ENCODE data around the gene PWWP2B.
A peak's percentile ranks its signal among the peaks of the same experiment; 100 is the strongest.

PWWP2B gene

GRCh38 chr10:132420469-132420980, 23.5 kb downstream of the PWWP2B start:
- Histone ChIP-seq H3K4me1 (ENCODE audit: control insufficient read depth, low read length) (peaks cover 62% of the 10 kb centered on the region), H3K9me3 (ENCODE audit: control insufficient read depth, insufficient read depth, low read length) (no peaks in the 10 kb centered on the region; the same call in 1 of the 2 replicates), H3F3A (ENCODE audit: control insufficient read depth, insufficient read depth) (peaks cover 28% of the 10 kb centered on the region), H3K4me3 (ENCODE audit: low read length) (peak overlapping the region; percentile 65), H3K79me2 (ENCODE audit: control insufficient read depth, low read length) (no peaks in the 10 kb centered on the region), H3K27ac (ENCODE audit: low read depth, low read length) (peak overlapping the region; percentile 94), H3K36me3 (ENCODE audit: control insufficient read depth, low read length) (no peaks in the 10 kb centered on the region), H3K27me3 (ENCODE audit: control insufficient read depth, low read length) (no peaks in the 10 kb centered on the region), H3K4me2 (ENCODE audit: low read length) (peak overlapping the region; percentile 91), H4K20me1 (ENCODE audit: control insufficient read depth, insufficient read depth, low read depth, low read length) (no peaks in the 10 kb centered on the region), H3K9me2 (replicated peaks; ENCODE audit: control insufficient read depth, low read length) (no peaks in the 10 kb centered on the region)
- TF ChIP-seq EZH2phosphoT487 (IDR thresholded peaks at IDR 0.05; ENCODE audit: borderline replicate concordance, low read length) (no peak), CTCF (IDR thresholded peaks at IDR 0.05; ENCODE audit: low read depth, low read length, poor library complexity, severe bottlenecking) (no peak)

DNA sequence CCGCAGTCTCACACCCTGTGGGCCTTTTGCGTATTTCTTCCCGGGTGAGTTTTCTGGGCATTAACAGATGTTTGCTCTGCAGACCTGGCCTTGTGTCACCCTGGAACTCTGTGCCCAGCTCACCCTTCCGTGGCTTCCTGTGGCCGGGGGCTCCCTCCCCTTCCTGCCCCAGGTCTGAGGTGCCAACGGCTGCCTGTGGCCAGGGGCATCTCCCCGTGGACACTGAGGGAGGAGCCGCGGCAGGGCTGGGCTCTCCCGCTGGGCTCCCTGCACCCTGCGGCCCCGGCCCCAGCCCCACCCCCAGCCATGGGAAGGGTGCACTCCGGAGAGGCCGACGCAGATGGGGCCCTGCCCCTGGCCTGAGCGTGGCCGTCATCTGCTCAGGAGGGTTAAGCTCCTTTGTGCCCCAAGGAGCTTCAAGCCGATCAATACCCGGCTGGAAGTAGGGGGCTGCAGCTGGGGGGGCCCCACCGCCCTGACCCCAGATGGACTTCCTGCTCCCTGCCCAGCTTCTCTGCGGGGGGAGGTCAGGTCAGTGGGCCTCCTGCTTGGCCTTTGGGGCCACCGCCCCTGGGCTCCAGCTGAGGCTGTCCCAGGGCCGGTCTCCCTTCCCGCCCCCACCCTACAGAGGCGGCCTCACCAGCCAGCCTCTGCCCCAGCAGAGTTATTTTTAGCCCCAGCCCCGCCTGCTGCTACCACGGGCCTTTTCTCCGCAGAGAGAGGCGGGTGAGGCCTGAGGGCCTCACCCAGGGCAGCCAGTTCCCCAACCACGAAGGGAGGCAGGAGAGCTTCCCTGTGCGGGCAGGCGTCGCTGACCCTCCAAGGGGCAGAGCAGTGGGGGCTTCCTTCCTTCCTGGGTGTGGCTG, 24.2 kb downstream of the PWWP2B start:
- H3K79me2 ChIP-seq (ENCODE audit: control insufficient read depth, low read length), result no peaks in the 10 kb centered on the region
- no peaks in the 10 kb centered on the region for H4K20me1 ChIP-seq (ENCODE audit: control insufficient read depth, insufficient read depth, low read depth, low read length)
- H3K9me2 ChIP-seq (replicated peaks; ENCODE audit: control insufficient read depth, low read length), result no peaks in the 10 kb centered on the region
- TF ChIP-seq CTCF (IDR thresholded peaks at IDR 0.05; ENCODE audit: low read depth, low read length, poor library complexity, severe bottlenecking) (no peak), EZH2phosphoT487 (IDR thresholded peaks at IDR 0.05; ENCODE audit: borderline replicate concordance, low read length) (no peak)
- peak overlapping the region; percentile 94 for H3K27ac ChIP-seq (ENCODE audit: low read depth, low read length)
- H3K9me3 ChIP-seq (ENCODE audit: control insufficient read depth, insufficient read depth, low read length), result no peaks in the 10 kb centered on the region; the same call in 1 of the 2 replicates
- H3K27me3 ChIP-seq (ENCODE audit: control insufficient read depth, low read length), result no peaks in the 10 kb centered on the region
- peaks cover 28% of the 10 kb centered on the region for H3F3A ChIP-seq (ENCODE audit: control insufficient read depth, insufficient read depth)
- peak overlapping the region; percentile 91 for H3K4me2 ChIP-seq (ENCODE audit: low read length)
- peaks cover 62% of the 10 kb centered on the region for H3K4me1 ChIP-seq (ENCODE audit: control insufficient read depth, low read length)
- H3K36me3 ChIP-seq (ENCODE audit: control insufficient read depth, low read length), result no peaks in the 10 kb centered on the region
- H3K4me3 ChIP-seq (ENCODE audit: low read length), result peak overlapping the region; percentile 65

DNA sequence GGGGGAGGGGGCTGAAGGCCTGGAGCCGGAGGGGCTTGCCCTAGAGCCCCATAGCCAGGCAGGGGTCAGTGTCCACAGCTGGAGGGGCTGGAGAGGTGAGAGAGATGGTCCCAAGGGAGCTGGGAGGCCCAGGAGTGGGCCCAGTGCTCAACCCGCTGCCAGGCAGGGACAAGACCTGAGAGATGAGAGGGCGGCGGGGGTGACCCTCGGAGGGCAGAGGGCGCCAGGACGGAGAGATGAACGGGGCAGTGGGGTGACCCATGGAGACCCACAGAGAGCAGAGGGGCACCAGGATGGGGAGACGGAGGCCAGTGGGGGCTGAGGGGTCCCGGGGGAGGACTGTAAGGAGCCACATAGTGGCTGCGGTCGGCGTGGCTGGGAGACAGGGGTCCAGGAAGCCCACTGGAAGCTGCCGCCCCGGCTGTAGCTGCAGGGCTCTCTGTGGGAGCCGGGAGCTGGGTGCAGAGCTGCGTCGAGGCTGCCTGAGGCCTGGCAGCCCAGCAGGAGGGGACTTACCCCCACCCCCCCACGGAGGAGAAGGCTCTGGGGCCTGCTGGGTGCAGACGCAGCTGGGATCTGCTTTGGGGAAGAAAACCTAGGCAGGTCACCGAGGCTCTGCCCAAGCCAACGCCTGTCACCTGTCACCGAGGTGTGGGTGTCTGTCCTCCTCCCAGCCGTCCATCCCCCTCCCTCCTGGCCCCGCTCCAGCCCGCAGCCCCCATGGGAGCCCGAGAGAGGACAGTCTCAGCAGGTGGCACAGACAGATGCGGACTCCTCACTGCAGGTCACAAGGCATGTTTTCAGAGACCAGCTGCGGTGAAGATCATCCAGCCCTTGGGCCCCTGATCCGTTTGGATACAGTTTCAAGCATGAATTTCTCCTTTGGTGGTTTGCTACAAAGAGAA, 25.1 kb downstream of the PWWP2B start:
- Histone ChIP-seq H3K4me1 (ENCODE audit: control insufficient read depth, low read length) (peaks cover 62% of the 10 kb centered on the region), H3K79me2 (ENCODE audit: control insufficient read depth, low read length) (no peaks in the 10 kb centered on the region), H3K9me2 (replicated peaks; ENCODE audit: control insufficient read depth, low read length) (no peaks in the 10 kb centered on the region), H3K27ac (ENCODE audit: low read depth, low read length) (peak overlapping the region; percentile 94), H3K36me3 (ENCODE audit: control insufficient read depth, low read length) (no peaks in the 10 kb centered on the region), H3K4me2 (ENCODE audit: low read length) (peak overlapping the region; percentile 91), H3K27me3 (ENCODE audit: control insufficient read depth, low read length) (no peaks in the 10 kb centered on the region), H3F3A (ENCODE audit: control insufficient read depth, insufficient read depth) (peaks cover 28% of the 10 kb centered on the region), H4K20me1 (ENCODE audit: control insufficient read depth, insufficient read depth, low read depth, low read length) (no peaks in the 10 kb centered on the region), H3K4me3 (ENCODE audit: low read length) (peak overlapping the region; percentile 65), H3K9me3 (ENCODE audit: control insufficient read depth, insufficient read depth, low read length) (no peaks in the 10 kb centered on the region; the same call in 1 of the 2 replicates)
- no peak for TF ChIP-seq CTCF (IDR thresholded peaks at IDR 0.05; ENCODE audit: low read depth, low read length, poor library complexity, severe bottlenecking)
- no peak for TF ChIP-seq EZH2phosphoT487 (IDR thresholded peaks at IDR 0.05; ENCODE audit: borderline replicate concordance, low read length)
